ENCODE measurements around the gene RHEBL1. TPM values are rescaled to one million over a fixed set of nuclear protein-coding genes. Genes with fewer than 3 reads are reported as not detected.

RHEBL1 gene
- polyA plus RNA-seq, 1 experiment: 0.51 TPM

DNA sequence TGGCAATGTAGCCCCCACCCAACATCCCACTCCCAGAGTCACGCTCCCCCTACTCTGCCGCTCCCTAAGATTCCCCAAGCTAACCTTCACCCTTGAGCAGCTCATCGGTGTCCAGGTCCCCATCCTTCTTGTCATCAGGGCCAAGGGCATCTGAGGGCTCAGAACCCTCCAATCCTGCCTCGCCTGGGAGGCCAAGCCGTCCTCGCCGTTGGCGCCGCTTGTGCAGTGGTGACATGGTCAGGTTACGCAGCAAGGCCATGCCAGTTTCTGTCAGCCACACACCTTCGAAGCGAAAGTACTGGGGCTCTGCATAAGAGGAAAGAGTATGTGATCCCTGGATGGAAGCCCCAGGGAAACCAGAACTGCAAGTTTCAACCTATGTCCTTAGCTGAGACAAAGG, 25.1 kb downstream of the RHEBL1 start:
- Histone ChIP-seq H3K27ac (ENCODE audit: low read depth, low read length) (no peak overlapping the region), H3K9me3 (ENCODE audit: control insufficient read depth, insufficient read depth, low read length) (no peaks in the 10 kb centered on the region), H3K27me3 (ENCODE audit: control insufficient read depth, insufficient read depth, low read length) (no peaks in the 10 kb centered on the region), H3K4me3 (ENCODE audit: low read depth, low read length) (no peak overlapping the region)
- TF ChIP-seq, protein P1, sequence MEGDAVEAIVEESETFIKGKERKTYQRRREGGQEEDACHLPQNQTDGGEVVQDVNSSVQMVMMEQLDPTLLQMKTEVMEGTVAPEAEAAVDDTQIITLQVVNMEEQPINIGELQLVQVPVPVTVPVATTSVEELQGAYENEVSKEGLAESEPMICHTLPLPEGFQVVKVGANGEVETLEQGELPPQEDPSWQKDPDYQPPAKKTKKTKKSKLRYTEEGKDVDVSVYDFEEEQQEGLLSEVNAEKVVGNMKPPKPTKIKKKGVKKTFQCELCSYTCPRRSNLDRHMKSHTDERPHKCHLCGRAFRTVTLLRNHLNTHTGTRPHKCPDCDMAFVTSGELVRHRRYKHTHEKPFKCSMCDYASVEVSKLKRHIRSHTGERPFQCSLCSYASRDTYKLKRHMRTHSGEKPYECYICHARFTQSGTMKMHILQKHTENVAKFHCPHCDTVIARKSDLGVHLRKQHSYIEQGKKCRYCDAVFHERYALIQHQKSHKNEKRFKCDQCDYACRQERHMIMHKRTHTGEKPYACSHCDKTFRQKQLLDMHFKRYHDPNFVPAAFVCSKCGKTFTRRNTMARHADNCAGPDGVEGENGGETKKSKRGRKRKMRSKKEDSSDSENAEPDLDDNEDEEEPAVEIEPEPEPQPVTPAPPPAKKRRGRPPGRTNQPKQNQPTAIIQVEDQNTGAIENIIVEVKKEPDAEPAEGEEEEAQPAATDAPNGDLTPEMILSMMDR (IDR thresholded peaks at IDR 0.05; ENCODE audit: low read depth, low read length): no peak
- no peak for DNase-seq (ENCODE audit: low read depth, low spot score)
- CTCF ChIA-PET: interaction anchor here (1.4 to 1.8 kb wide), 4 partner anchors 7 to 24 kb away, joined by 3 to 8 read pairs (median 5); no protein-coding TSS in a partner anchor
- POLR2A ChIA-PET: no interaction called here

DNA sequence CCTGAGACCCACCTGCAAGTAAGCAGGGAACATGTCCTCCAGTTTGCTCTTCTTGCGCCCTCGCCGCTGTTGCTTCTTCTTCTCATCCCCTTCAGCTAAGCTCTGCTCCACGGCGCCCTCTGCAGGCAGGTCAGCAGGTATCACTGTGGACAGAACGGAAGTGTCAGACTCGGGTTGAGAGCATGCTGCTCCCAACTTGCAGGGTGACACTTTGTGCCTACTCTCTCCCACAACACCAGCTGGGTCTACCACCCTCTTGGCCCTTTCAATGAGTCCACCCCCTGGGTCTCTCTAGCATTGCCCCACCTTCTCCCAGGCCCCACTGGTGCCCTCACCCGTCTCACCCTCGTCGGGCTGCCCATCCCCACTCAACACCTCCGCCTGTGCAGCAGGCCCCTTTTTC, 25.9 kb downstream of the RHEBL1 start:
- DNase-seq (ENCODE audit: low read depth, low spot score): no peak
- no peaks in the 10 kb centered on the region for H3K27me3 ChIP-seq (ENCODE audit: control insufficient read depth, insufficient read depth, low read length)
- TF ChIP-seq, protein P1 (IDR thresholded peaks at IDR 0.05; ENCODE audit: low read depth, low read length): peak; percentile 79
- no peaks in the 10 kb centered on the region for H3K9me3 ChIP-seq (ENCODE audit: control insufficient read depth, insufficient read depth, low read length)
- POLR2A ChIA-PET: no interaction called here
- H3K4me3 ChIP-seq (ENCODE audit: low read depth, low read length): no peak overlapping the region
- CTCF ChIA-PET: interaction anchor here (0.7 to 1.8 kb wide), 8 partner anchors 8 to 26 kb away, joined by 3 to 11 read pairs (median 4); partner anchors contain the start of gene RHEBL1
- H3K27ac ChIP-seq (ENCODE audit: low read depth, low read length): no peak overlapping the region

DNA sequence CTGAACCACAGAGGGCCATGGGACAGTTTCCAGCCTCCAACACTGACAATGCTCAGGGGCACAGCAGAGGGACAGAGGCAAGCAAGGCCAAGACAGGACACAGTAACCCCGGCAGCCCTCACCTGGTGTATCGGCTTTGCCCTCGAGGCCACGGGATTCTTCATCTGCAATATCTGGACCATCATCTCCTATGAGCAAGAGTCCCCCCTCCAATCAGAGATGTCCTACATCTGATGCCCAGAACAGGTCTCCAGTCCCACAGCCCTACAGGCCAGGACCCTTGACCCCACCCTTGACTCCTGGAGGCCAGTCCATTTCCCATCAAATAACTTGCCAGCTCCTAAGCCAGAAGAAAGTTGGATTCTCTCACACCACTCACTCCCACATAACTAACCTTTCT, 26.5 kb downstream of the RHEBL1 start:
- TF ChIP-seq, protein P1 (IDR thresholded peaks at IDR 0.05; ENCODE audit: low read depth, low read length): no peak
- no peaks in the 10 kb centered on the region for H3K27me3 ChIP-seq (ENCODE audit: control insufficient read depth, insufficient read depth, low read length)
- POLR2A ChIA-PET: no interaction called here
- no peak overlapping the region for H3K4me3 ChIP-seq (ENCODE audit: low read depth, low read length)
- CTCF ChIA-PET: interaction anchor here (0.5 to 1.8 kb wide), 9 partner anchors 8 to 35 kb away, joined by 3 to 11 read pairs (median 4); partner anchors contain the start of gene RHEBL1
- no peak for DNase-seq (ENCODE audit: low read depth, low spot score)
- H3K27ac ChIP-seq (ENCODE audit: low read depth, low read length): no peak overlapping the region
- H3K9me3 ChIP-seq (ENCODE audit: control insufficient read depth, insufficient read depth, low read length): no peaks in the 10 kb centered on the region

DNA sequence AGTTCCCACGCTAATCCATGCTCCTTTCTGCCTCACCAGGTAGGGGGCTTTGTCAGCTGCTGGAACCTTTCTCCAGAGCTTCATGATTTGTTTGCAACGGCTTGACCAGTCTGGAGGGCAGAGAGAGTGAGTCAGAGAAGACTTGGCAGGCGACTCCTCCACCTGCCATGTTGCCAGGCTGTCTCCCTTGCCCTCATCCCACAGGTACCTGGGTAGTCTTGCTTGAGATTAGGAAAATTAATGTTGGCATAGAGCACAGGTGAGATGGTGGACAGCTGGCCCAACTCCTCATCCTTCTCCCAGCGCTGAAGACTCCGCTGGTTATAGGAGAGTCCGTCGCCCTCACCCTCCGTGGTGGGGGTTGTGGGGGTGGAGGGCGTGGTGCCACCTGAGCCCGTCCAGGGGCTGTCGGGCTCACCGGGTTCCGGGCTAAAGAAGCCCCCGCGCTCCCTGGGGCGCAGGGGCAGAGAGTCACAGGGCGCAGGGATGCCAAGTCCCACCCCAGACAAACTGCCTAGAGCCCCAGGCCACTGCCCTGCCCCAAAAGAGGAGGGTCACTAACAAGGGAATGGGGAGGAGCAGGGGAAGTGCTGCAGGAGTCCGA, 27.8 kb downstream of the RHEBL1 start:
- Histone ChIP-seq H3K27ac (ENCODE audit: low read depth, low read length) (no peak overlapping the region), H3K9me3 (ENCODE audit: control insufficient read depth, insufficient read depth, low read length) (no peaks in the 10 kb centered on the region), H3K27me3 (ENCODE audit: control insufficient read depth, insufficient read depth, low read length) (no peaks in the 10 kb centered on the region), H3K4me3 (ENCODE audit: low read depth, low read length) (no peak overlapping the region)
- TF ChIP-seq, protein P1 (IDR thresholded peaks at IDR 0.05; ENCODE audit: low read depth, low read length): no peak
- CTCF ChIA-PET: interaction anchor here (0.8 kb wide), 1 partner anchor 11 kb away, joined by 3 read pairs; no protein-coding TSS in a partner anchor
- POLR2A ChIA-PET: interaction anchor here (0.9 kb wide), 1 partner anchor 14 kb away, joined by 4 read pairs; no protein-coding TSS in a partner anchor
- DNase-seq (ENCODE audit: low read depth, low spot score): no peak
